IMR-90 (cell line): ENCODE data around the gene FOXN3. TPM values are rescaled to one million over a fixed set of nuclear protein-coding genes. Genes with fewer than 3 reads are reported as not detected.
"Not testable (repeated sequence)": the region's sequence is repeated elsewhere in the genome, so short reads cannot be mapped to it uniquely, and the experiment has no call there.

ENCODE experiments used
- ATAC-seq: fragments of 200-7000 bp; cut with Tn5 transposase; 2 replicates; pipeline ENCODE4 v1.9.1; 2020; ENCODE audit warnings: low read depth, mild to moderate bottlenecking, moderate library complexity
- BruUV-seq: library from RNA; stranded (reverse); fragments of 400-500 nt; replicated peaks from 2 replicates; lab custom pipeline; 2021; lab: Mats Ljungman, UMichigan
- CTCF ChIA-PET: fragments of 300-600 bp; formaldehyde crosslinking; extraction: SDS; loops from one replicate; lab custom pipeline; 2021; ENCODE audit warnings: antibody characterized with exemption; lab: Yijun Ruan, JAX
- POLR2A ChIA-PET: fragments of 300-600 bp; sonication (Branson Sonifier 250); formaldehyde crosslinking; loops from one replicate; lab custom pipeline; 2022; ENCODE audit warnings: antibody characterized with exemption; ENCODE audit not compliant: unreplicated experiment; lab: Charles Lee
- DNase-seq: peaks from one replicate; pipeline ENCODE4 v3.0.0; 2013
- H2AFZ ChIP-seq: replicated peaks from 2 replicates; pipeline ENCODE3; 2013; ENCODE audit warnings: low read length, mild to moderate bottlenecking; ENCODE audit not compliant: poor library complexity
- H2AK5ac ChIP-seq: 2 replicates; pipeline ENCODE4 v1.6.1; 2013; ENCODE audit warnings: low read depth, low read length, inconsistent platforms
- H2AK9ac ChIP-seq: replicated peaks from 2 replicates; pipeline ENCODE3; 2013; ENCODE audit warnings: mild to moderate bottlenecking, low read depth, low read length, moderate library complexity; ENCODE audit not compliant: poor library complexity
- H2BK120ac ChIP-seq: 2 replicates; pipeline ENCODE4 v1.6.1; 2013; ENCODE audit warnings: low read depth, low read length, inconsistent platforms
- H2BK15ac ChIP-seq: 3 replicates; pipeline ENCODE4 v1.6.1; 2013; ENCODE audit warnings: low read depth, low read length, inconsistent platforms
- H2BK20ac ChIP-seq: 2 replicates; pipeline ENCODE4 v1.6.1; 2013; ENCODE audit warnings: low read depth, mild to moderate bottlenecking, inconsistent platforms, low read length, moderate library complexity
- H2BK5ac ChIP-seq: 2 replicates; pipeline ENCODE4 v1.6.1; 2013; ENCODE audit warnings: mild to moderate bottlenecking, low read depth, low read length, inconsistent platforms; ENCODE audit not compliant: poor library complexity, severe bottlenecking
- H3K14ac ChIP-seq: replicated peaks from 2 replicates; pipeline ENCODE4 v1.6.1; 2013; ENCODE audit warnings: low read depth, low read length, inconsistent platforms
- H3K18ac ChIP-seq: 2 replicates; pipeline ENCODE4 v1.6.1; 2013; ENCODE audit warnings: low read depth, low read length, control low read depth
- H3K23ac ChIP-seq: 2 replicates; pipeline ENCODE4 v1.6.1; 2013; ENCODE audit warnings: low read depth, low read length, inconsistent platforms
- H3K27ac ChIP-seq: 2 replicates; pipeline ENCODE4 v1.5.1; 2013; ENCODE audit warnings: mild to moderate bottlenecking, control low read depth, low read length; ENCODE audit not compliant: insufficient read depth
- H3K27me3 ChIP-seq: 2 replicates; pipeline ENCODE4 v1.6.1; 2013; ENCODE audit warnings: low read length; ENCODE audit not compliant: control insufficient read depth, insufficient read depth
- H3K36me3 ChIP-seq: 2 replicates; pipeline ENCODE4 v1.6.1; 2013; ENCODE audit warnings: low read length, mixed read lengths; ENCODE audit not compliant: control insufficient read depth, insufficient read depth
- H3K4ac ChIP-seq: 2 replicates; pipeline ENCODE4 v1.6.1; 2013; ENCODE audit warnings: low read depth, low read length, inconsistent platforms
- H3K4me1 ChIP-seq: 2 replicates; pipeline ENCODE4 v1.6.1; 2013; ENCODE audit warnings: low read length, mixed read lengths; ENCODE audit not compliant: control insufficient read depth, insufficient read depth
- H3K4me2 ChIP-seq: 2 replicates; pipeline ENCODE4 v1.6.1; 2013; ENCODE audit warnings: low read depth, mild to moderate bottlenecking, control low read depth, low read length, moderate library complexity
- H3K4me3 ChIP-seq: 2 replicates; pipeline ENCODE4 v1.5.1; 2013; ENCODE audit warnings: low read depth, mild to moderate bottlenecking, control low read depth, low read length, moderate library complexity; ENCODE audit not compliant: insufficient read depth
- H3K56ac ChIP-seq: 2 replicates; pipeline ENCODE4 v1.6.1; 2013; ENCODE audit warnings: low read length, inconsistent platforms; ENCODE audit not compliant: insufficient read depth; ENCODE audit errors: extremely low read depth
- H3K79me1 ChIP-seq, 2 experiments: 2 replicates each; pipeline ENCODE4 v1.6.1; 2013; ENCODE audit warnings: low read length in 2 of 2, inconsistent platforms in 1 of 2, low read depth in 1 of 2
- H3K9ac ChIP-seq: 2 replicates; pipeline ENCODE4 v1.6.1; 2013; ENCODE audit warnings: low read depth, low read length, control low read depth
- H3K9me1 ChIP-seq: 2 replicates; pipeline ENCODE4 v1.6.1; 2013; ENCODE audit warnings: low read length, inconsistent platforms; ENCODE audit not compliant: insufficient read depth
- H3K9me3 ChIP-seq: 2 replicates; pipeline ENCODE4 v1.6.1; 2013; ENCODE audit warnings: low read length; ENCODE audit not compliant: control insufficient read depth, insufficient read depth
- H4K20me1 ChIP-seq: 2 replicates; pipeline ENCODE4 v1.6.1; 2013; ENCODE audit warnings: low read length, inconsistent platforms; ENCODE audit not compliant: insufficient read depth
- H4K5ac ChIP-seq: 2 replicates; pipeline ENCODE4 v1.6.1; 2013; ENCODE audit warnings: mild to moderate bottlenecking, low read depth, low read length, control low read depth
- H4K8ac ChIP-seq, 2 experiments: 2 replicates each; pipeline ENCODE4 v1.6.1; 2013; ENCODE audit warnings: low read depth in 2 of 2, low read length in 2 of 2, control low read depth in 1 of 2, inconsistent platforms in 1 of 2
- H4K91ac ChIP-seq: 2 replicates; pipeline ENCODE4 v1.6.1; 2013; ENCODE audit warnings: low read depth, low read length, inconsistent platforms; ENCODE audit not compliant: insufficient read depth
- WGBS, 2 experiments: methylation state at CpG; one replicate each; pipeline versions ENCODE4 v1.1.5 to v1.1.7; 2013; ENCODE audit warnings: missing lambda C conversion rate in 2 of 2; ENCODE audit not compliant: insufficient read length in 1 of 2; ENCODE audit errors: extremely low coverage in 2 of 2; 5-methylcytosine and 5-hydroxymethylcytosine counted together
- dilution Hi-C: fragments of 300-500 bp; cut with HindIII; formaldehyde crosslinking; loops from one replicate; pipeline ENCODE4 v1.14.3; 2018; ENCODE audit warnings: low sequenced_read_pairs; ENCODE audit not compliant: unreplicated experiment
- in situ Hi-C: fragments of 300-500 bp; cut with MboI; formaldehyde crosslinking; loops from 3 replicates; pipeline ENCODE4 v1.14.3; 2019; ENCODE audit warnings: low sequenced_read_pairs, inconsistent platforms, mixed read lengths
- intact Hi-C: fragments of 100-400 bp; cut with micrococcal nuclease; formaldehyde crosslinking; loops from 2 replicates; pipeline ENCODE4 v1.10.0; 2022
- polyA plus RNA-seq, 3 experiments: library from polyadenylated mRNA; depleted of rRNA; stranded (reverse); fragments of >200 nt; gene quantifications; 2 replicates each; pipeline ENCODE4 v1.2.3, GENCODE V29; 2012; ENCODE audit warnings: low replicate concordance in 1 of 3
- total RNA-seq: library from RNA; depleted of rRNA; stranded (reverse); fragments of >200 nt; gene quantifications from 2 replicates; pipeline ENCODE4 v1.2.3, GENCODE V29; 2012

FOXN3 gene
- total and polyA plus RNA-seq, 2 of the 4 experiments (the other 2 are of a cell fraction), result 22.6 to 33.7 TPM

DNA sequence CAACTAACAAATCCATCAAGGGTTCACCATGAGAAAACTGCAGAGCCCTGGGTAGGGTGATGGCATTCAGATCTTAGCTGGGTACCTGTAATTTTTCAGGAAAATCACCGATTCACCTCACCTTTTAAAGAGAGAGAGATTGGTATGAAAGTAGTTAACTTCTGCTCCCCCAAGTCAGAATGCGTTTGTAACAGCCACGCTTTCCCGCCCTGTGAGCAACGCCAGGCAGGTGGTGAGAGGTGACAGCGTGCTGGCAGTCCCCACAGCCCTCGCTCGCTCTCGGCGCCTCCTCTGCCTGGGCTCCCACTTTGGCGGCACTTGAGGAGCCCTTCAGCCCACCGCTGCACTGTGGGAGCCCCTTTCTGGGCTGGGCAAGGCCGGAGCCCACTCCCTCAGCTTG lies 305.8 kb downstream of the FOXN3 start:
- POLR2A ChIA-PET, DNase-seq, H3K14ac ChIP-seq, H3K36me3 ChIP-seq, ATAC-seq, H2AK5ac ChIP-seq, H4K8ac ChIP-seq, H2BK15ac ChIP-seq, dilution Hi-C loops, H3K9ac ChIP-seq, H3K23ac ChIP-seq, BruUV-seq, H3K4me2 ChIP-seq, intact Hi-C loops, H4K91ac ChIP-seq, H4K20me1 ChIP-seq, H3K27ac ChIP-seq, H4K5ac ChIP-seq, CTCF ChIA-PET, H2AFZ ChIP-seq, H3K9me1 ChIP-seq, H2BK20ac ChIP-seq, H3K4me3 ChIP-seq, H3K9me3 ChIP-seq, H3K18ac ChIP-seq, H2BK5ac ChIP-seq, H3K56ac ChIP-seq, in situ Hi-C loops, H3K4me1 ChIP-seq, H3K79me1 ChIP-seq, H3K4ac ChIP-seq, H2BK120ac ChIP-seq, H2AK9ac ChIP-seq: not testable (repeated sequence)
- H3K27me3 ChIP-seq, result peaks cover 40% of the 10 kb centered on the region
- no CpG with 5 or more reads among the region's 13 CpGs for WGBS, 2 experiments
